HCT116 (cell line): ENCODE data around the gene TSPYL2. TPM values are rescaled to one million over a fixed set of nuclear protein-coding genes. Genes with fewer than 3 reads are reported as not detected.

Source experiments
- ATAC-seq: fragments of 200-7000 bp; cut with Tn5 transposase; 2 replicates; pipeline ENCODE4 v1.9.1; 2020; ENCODE audit warnings: mild to moderate bottlenecking, moderate library complexity
- BruUV-seq: library from RNA; stranded (reverse); fragments of 400-500 nt; replicated peaks from 2 replicates; lab custom pipeline; 2021; lab: Mats Ljungman, UMichigan
- CTCF ChIA-PET: fragments of 300-600 bp; sonication (Branson Sonifier 250); formaldehyde crosslinking; loops from one replicate; lab custom pipeline; 2021; ENCODE audit warnings: antibody characterized with exemption; lab: Charles Lee
- POLR2A ChIA-PET: fragments of 300-600, 350-600 bp; sonication (Branson Sonifier 250); formaldehyde crosslinking; loops from one replicate; lab custom pipeline; 2021; ENCODE audit warnings: antibody characterized with exemption; lab: Charles Lee
- RAD21 ChIA-PET, 2 experiments: fragments of 300-600 bp; sonication (Branson Sonifier 250); formaldehyde crosslinking; loops; one replicate each; lab custom pipeline; 2023; ENCODE audit warnings: low total read pairs in 2 of 2; ENCODE audit not compliant: uncharacterized antibody in 2 of 2, unreplicated experiment in 2 of 2, low non-redundant PET in 1 of 2; lab: Charles Lee
- DNase-seq: peaks from one replicate; pipeline ENCODE4 v3.0.0-alpha.2; 2010; ENCODE audit warnings: low read depth, low spot score
- H2AFZ ChIP-seq: fragments of 200-600 bp; shearing (Covaris generic), sonication (generic); 2 replicates; pipeline ENCODE4 v1.6.1; 2017; ENCODE audit warnings: low read depth, mixed run types, mixed read lengths, antibody characterized with exemption, low read length; ENCODE audit not compliant: poor library complexity, severe bottlenecking
- H3K27ac ChIP-seq: 2 replicates; pipeline ENCODE4 v1.5.1; 2012; ENCODE audit warnings: low read depth, low read length
- H3K27me3 ChIP-seq: fragments of 200-600 bp; sonication (generic); 2 replicates; pipeline ENCODE4 v1.6.1; 2016; ENCODE audit warnings: mixed run types, low read length, mixed read lengths; ENCODE audit not compliant: insufficient read depth
- H3K36me3 ChIP-seq, 2 experiments: fragments of 200-500 bp in 1 of 2; fragments of 200-600 bp in 1 of 2; sonication (Bioruptor generic) in 1 of 2; sonication (generic) in 1 of 2; 2 replicates each; pipeline versions ENCODE4 v1.5.1 to v1.6.1; 2014 to 2016; ENCODE audit warnings: low read length in 2 of 2, inconsistent platforms in 1 of 2, mixed read lengths in 1 of 2, mixed run types in 1 of 2; ENCODE audit not compliant: insufficient read depth in 2 of 2, control insufficient read depth in 1 of 2
- H3K4me1 ChIP-seq, 2 experiments: fragments of 200-600 bp in 1 of 2; sonication (generic) in 1 of 2; 2 replicates each; pipeline versions ENCODE4 v1.5.1 to v1.6.1; 2012 to 2017; ENCODE audit warnings: low read length in 2 of 2, inconsistent platforms in 1 of 2, mild to moderate bottlenecking in 1 of 2, mixed read lengths in 1 of 2, mixed run types in 1 of 2, moderate library complexity in 1 of 2; ENCODE audit not compliant: insufficient read depth in 2 of 2, control insufficient read depth in 1 of 2
- H3K4me2 ChIP-seq: fragments of 200-600 bp; sonication (generic); 2 replicates; pipeline ENCODE4 v1.6.1; 2017; ENCODE audit warnings: mixed run types, low read length, mixed read lengths
- H3K4me3 ChIP-seq, 2 experiments: fragments of 200-600 bp in 1 of 2; sonication (generic) in 1 of 2; replicated peaks in 1 of 2; 2 replicates each; pipeline ENCODE4 v1.5.1; 2011 to 2016; ENCODE audit warnings: low read length in 2 of 2, control low read depth in 1 of 2, low read depth in 1 of 2, mild to moderate bottlenecking in 1 of 2, mixed read lengths in 1 of 2, mixed run types in 1 of 2
- H3K79me2 ChIP-seq: fragments of 200-600 bp; sonication (generic); 2 replicates; pipeline ENCODE4 v1.6.1; 2017; ENCODE audit warnings: mild to moderate bottlenecking, mixed run types, low read length, moderate library complexity, mixed read lengths; ENCODE audit not compliant: insufficient read depth
- H3K9ac ChIP-seq: fragments of 200-600 bp; sonication (generic); 2 replicates; pipeline ENCODE4 v1.6.1; 2016; ENCODE audit warnings: low read length, mixed read lengths
- H3K9me2 ChIP-seq: fragments of 200-600 bp; sonication (generic), shearing (Covaris generic); 2 replicates; pipeline ENCODE4 v1.6.1; 2017; ENCODE audit warnings: mixed run types, mild to moderate bottlenecking, moderate library complexity; ENCODE audit not compliant: insufficient read depth
- H3K9me3 ChIP-seq, 2 experiments: fragments of 200-500 bp in 1 of 2; fragments of 200-600 bp in 1 of 2; sonication (Bioruptor generic) in 1 of 2; sonication (generic) in 1 of 2; 2 replicates each; pipeline ENCODE4 v1.6.1; 2014 to 2017; ENCODE audit warnings: low read length in 2 of 2, mixed read lengths in 2 of 2, inconsistent platforms in 1 of 2, low read depth in 1 of 2, mild to moderate bottlenecking in 1 of 2, mixed run types in 1 of 2, moderate library complexity in 1 of 2; ENCODE audit not compliant: control insufficient read depth in 1 of 2, insufficient read depth in 1 of 2
- H4K20me1 ChIP-seq: fragments of 200-600 bp; sonication (generic), shearing (Covaris generic); 2 replicates; pipeline ENCODE4 v1.6.1; 2017; ENCODE audit warnings: mixed run types, mild to moderate bottlenecking, moderate library complexity; ENCODE audit not compliant: insufficient read depth
- ATF3 ChIP-seq: IDR thresholded peaks from 2 replicates; pipeline ENCODE4 v1.6.1; 2012
- CBX3 ChIP-seq: IDR thresholded peaks from 2 replicates; pipeline ENCODE4 v1.6.1; 2012; ENCODE audit warnings: low read depth
- CTCF ChIP-seq, 3 experiments: fragments of 200-600 bp in 1 of 3; sonication (generic) in 1 of 3; IDR thresholded peaks in 2 of 3; conservative IDR thresholded peaks in 1 of 3; 2 replicates each; pipeline ENCODE4 v1.5.1; 2012 to 2017; ENCODE audit warnings: low read depth in 2 of 3, low read length in 2 of 3, antibody characterized with exemption in 1 of 3, borderline replicate concordance in 1 of 3, control low read depth in 1 of 3, mild to moderate bottlenecking in 1 of 3, mixed read lengths in 1 of 3, mixed run types in 1 of 3, moderate library complexity in 1 of 3; ENCODE audit not compliant: insufficient read depth in 1 of 3
- EGR1 ChIP-seq: IDR thresholded peaks from 2 replicates; pipeline ENCODE4 v1.6.1; 2012; ENCODE audit warnings: low read depth
- ELF1 ChIP-seq: IDR thresholded peaks from 2 replicates; pipeline ENCODE4 v1.6.1; 2012; ENCODE audit warnings: low read depth, borderline replicate concordance
- EZH2phosphoT487 ChIP-seq: fragments of 200-600 bp; IDR thresholded peaks from 2 replicates; pipeline ENCODE4 v1.6.1; 2018; ENCODE audit warnings: antibody characterized with exemption, borderline replicate concordance
- JUND ChIP-seq: IDR thresholded peaks from 2 replicates; pipeline ENCODE4 v1.6.1; 2012
- MAX ChIP-seq: IDR thresholded peaks from 2 replicates; pipeline ENCODE4 v1.6.1; 2012
- POLR2AphosphoS5 ChIP-seq: IDR thresholded peaks from 2 replicates; pipeline ENCODE4 v1.6.1; 2011; ENCODE audit warnings: mild to moderate bottlenecking, low read depth, low read length, moderate library complexity
- RAD21 ChIP-seq: IDR thresholded peaks from 2 replicates; pipeline ENCODE4 v1.6.1; 2012; ENCODE audit warnings: low read depth, mild to moderate bottlenecking
- SIN3A ChIP-seq: IDR thresholded peaks from 2 replicates; pipeline ENCODE4 v1.6.1; 2012; ENCODE audit warnings: low read depth
- SP1 ChIP-seq: IDR thresholded peaks from 2 replicates; pipeline ENCODE4 v1.6.1; 2012; ENCODE audit warnings: low read depth
- ZBTB33 ChIP-seq: IDR thresholded peaks from 2 replicates; pipeline ENCODE4 v1.6.1; 2011; ENCODE audit warnings: mild to moderate bottlenecking, low read length, moderate library complexity; ENCODE audit not compliant: insufficient replicate concordance; ENCODE audit errors: extremely low read depth
- intact Hi-C: fragments of 100-400 bp; cut with micrococcal nuclease; formaldehyde crosslinking; loops from 2 replicates; pipeline ENCODE4 v1.10.0; 2022
- total RNA-seq: library from RNA; stranded (reverse); gene quantifications from one replicate; pipeline ENCODE4 v1.2.1, GENCODE V29; 2021; ENCODE audit not compliant: unreplicated experiment

TSPYL2 gene
- total RNA-seq, 1 experiment from 2014 or later: 19.2 TPM

GRCh38 chrX:53049127-53049517 is 33.0 kb upstream of the TSPYL2 start:
- Histone ChIP-seq H3K4me3 (peak overlapping the region; percentile 45 to 52), H3K27ac (no peak overlapping the region), H3K9me3 (no peaks in the 10 kb centered on the region), H4K20me1 (no peaks in the 10 kb centered on the region), H2AFZ (no peak overlapping the region), H3K4me2 (peak overlapping the region; percentile 67), H3K27me3 (no peaks in the 10 kb centered on the region), H3K4me1 (peaks cover 6 to 8% of the 10 kb centered on the region in 2 experiments; a peak in 3 of 4 replicates), H3K79me2 (no peaks in the 10 kb centered on the region), H3K36me3 (no peaks in the 10 kb centered on the region), H3K9me2 (no peaks in the 10 kb centered on the region), H3K9ac (no peak overlapping the region)
- ChIA-PET CTCF (no interaction called here), RAD21 (no interaction called here), POLR2A (no interaction called here)
- DNase-seq (no peak), ATAC-seq (no peak)
- BruUV-seq: no TSS peak
- TF ChIP-seq JUND (no peak), ELF1 (no peak), CTCF (IDR thresholded peaks at IDR 0.05 in 2 of 3, conservative IDR thresholded peaks at IDR 0.05 in 1 of 3; ENCODE audit: borderline replicate concordance in 1 of 3, insufficient read depth in 1 of 3, low read depth in 2 of 3, low read length in 2 of 3) (no peak), MAX (no peak)
- intact Hi-C loops: no loop called here

- TF ChIP-seq CBX3: no peak
- TF ChIP-seq ATF3: no peak
- TF ChIP-seq RAD21: no peak
- TF ChIP-seq ZBTB33: no peak
- TF ChIP-seq CTCF (IDR thresholded peaks at IDR 0.05 in 2 of 3, conservative IDR thresholded peaks at IDR 0.05 in 1 of 3; ENCODE audit: borderline replicate concordance in 1 of 3, insufficient read depth in 1 of 3, low read depth in 2 of 3, low read length in 2 of 3): no peak
- no peak for TF ChIP-seq EZH2phosphoT487
- no peak for TF ChIP-seq SIN3A
- TF ChIP-seq SP1: no peak
- TF ChIP-seq ELF1: no peak
- TF ChIP-seq POLR2AphosphoS5: no peak
- no peak for TF ChIP-seq EGR1
- H3K36me3 ChIP-seq: no peaks in the 10 kb centered on the region
- H3K9me3 ChIP-seq: no peaks in the 10 kb centered on the region
- intact Hi-C loops: no loop called here
- no peak overlapping the region for H2AFZ ChIP-seq
- H3K9ac ChIP-seq: no peak overlapping the region
- BruUV-seq: TSS peak; percentile 37
- H4K20me1 ChIP-seq: no peaks in the 10 kb centered on the region
- no peak overlapping the region for H3K4me3 ChIP-seq
- ATAC-seq (no peak), DNase-seq (no peak)
- CTCF ChIA-PET: no interaction called here
- no peaks in the 10 kb centered on the region for H3K9me2 ChIP-seq
- peaks cover 6 to 8% of the 10 kb centered on the region in 2 experiments; a peak in 3 of 4 replicates for H3K4me1 ChIP-seq
- H3K27me3 ChIP-seq: no peaks in the 10 kb centered on the region
- no peak overlapping the region for H3K4me2 ChIP-seq
- POLR2A ChIA-PET: no interaction called here
- RAD21 ChIA-PET: no interaction called here
- H3K27ac ChIP-seq: no peak overlapping the region
- no peaks in the 10 kb centered on the region for H3K79me2 ChIP-seq
These were observed 31.3 kb upstream of the TSPYL2 start for GRCh38 chrX:53050841-53051240.
